Activated T-cell treated with anti-CD3 and anti-CD28 coated beads, Interleukin-2, amount 50 U/mL, for 72 hours (primary cell): Measurements from ENCODE around the gene VTCN1. TPM values are rescaled to one million over a fixed set of nuclear protein-coding genes. Genes with fewer than 3 reads are reported as not detected.

ENCODE experiments used
- ATAC-seq, 2 donors: fragments of 150-1000 bp; cut with Tn5 transposase; replicated peaks in 1 of 2; 2 replicates each; pipeline ENCODE4 v1.10.0; 2021; ENCODE audit warnings: moderate library complexity in 2 of 2, mild to moderate bottlenecking in 1 of 2
- DNase-seq, 2 donors: peaks; one replicate each; pipeline ENCODE4 v3.0.0; 2021 to 2022; ENCODE audit warnings: mixed read lengths in 1 of 2
- H3K27ac Mint-ChIP-seq: one replicate; pipeline ENCODE4 v1.8.0; 2022; ENCODE audit warnings: mild to moderate bottlenecking, moderate library complexity, mixed read lengths
- H3K27me3 Mint-ChIP-seq: one replicate; pipeline ENCODE4 v1.8.0; 2022; ENCODE audit warnings: low read depth, mixed read lengths
- H3K36me3 Mint-ChIP-seq, 2 donors: one replicate each; pipeline ENCODE4 v1.8.0; 2022; ENCODE audit warnings: mixed read lengths in 2 of 2, mild to moderate bottlenecking in 1 of 2; ENCODE audit not compliant: insufficient read depth in 2 of 2
- H3K4me1 Mint-ChIP-seq: one replicate; pipeline ENCODE4 v1.8.0; 2022; ENCODE audit warnings: low read depth, mixed read lengths
- H3K4me3 Mint-ChIP-seq, 2 donors: one replicate each; pipeline ENCODE4 v1.8.0; 2022; ENCODE audit warnings: mild to moderate bottlenecking in 2 of 2, mixed read lengths in 2 of 2, moderate library complexity in 2 of 2
- H3K9me3 Mint-ChIP-seq, 2 donors: one replicate each; pipeline ENCODE4 v1.8.0; 2022; ENCODE audit warnings: mixed read lengths in 2 of 2
- total RNA-seq, 2 donors: library from RNA; stranded (reverse); gene quantifications; one replicate each; pipeline ENCODE4 v1.2.3, GENCODE V29; 2022

VTCN1 gene
- total RNA-seq, 2 donors from 2014 or later = not detected

- DNase-seq (no peak), ATAC-seq (no peak)
- peaks cover 2 to 4% of the 10 kb centered on the region in 2 donors for H3K9me3 Mint-ChIP-seq
- peaks cover 9% of the 10 kb centered on the region for H3K27me3 Mint-ChIP-seq
- no peak overlapping the region for H3K4me3 Mint-ChIP-seq
- H3K36me3 Mint-ChIP-seq = no peaks in the 10 kb centered on the region
- H3K27ac Mint-ChIP-seq = no peak overlapping the region
- no peaks in the 10 kb centered on the region for H3K4me1 Mint-ChIP-seq
Measured at GRCh38 chr1:117231748-117232373, 21.1 kb upstream of the VTCN1 start.

GRCh38 chr1:117231312-117231711 is 20.6 kb upstream of the VTCN1 start:
- ATAC-seq = no peak
- H3K36me3 Mint-ChIP-seq = no peaks in the 10 kb centered on the region

GRCh38 chr1:117229217-117229616 is 18.5 kb upstream of the VTCN1 start:
- DNase-seq (no peak), ATAC-seq (no peak)
- Mint-ChIP-seq H3K27me3 (peaks cover 17% of the 10 kb centered on the region), H3K9me3 (peaks cover 1 to 2% of the 10 kb centered on the region in 2 donors), H3K36me3 (no peaks in the 10 kb centered on the region), H3K27ac (no peak overlapping the region), H3K4me1 (no peaks in the 10 kb centered on the region), H3K4me3 (no peak overlapping the region)

More at GRCh38 chr1:117231312-117231711, 20.6 kb upstream of the VTCN1 start:
- no peak overlapping the region for H3K27ac Mint-ChIP-seq
- peaks cover 12% of the 10 kb centered on the region for H3K27me3 Mint-ChIP-seq
- H3K4me3 Mint-ChIP-seq = no peak overlapping the region
- no peaks in the 10 kb centered on the region for H3K4me1 Mint-ChIP-seq
- H3K9me3 Mint-ChIP-seq = peaks cover 2 to 4% of the 10 kb centered on the region in 2 donors
- DNase-seq = no peak

- no peak overlapping the region for H3K4me3 Mint-ChIP-seq
- no peaks in the 10 kb centered on the region for H3K4me1 Mint-ChIP-seq
- no peak overlapping the region for H3K27ac Mint-ChIP-seq
- peaks cover 0 to 1% of the 10 kb centered on the region in 2 donors for H3K36me3 Mint-ChIP-seq
- H3K9me3 Mint-ChIP-seq = peaks cover under 1 to 2% of the 10 kb centered on the region in 2 donors
- peaks cover 17% of the 10 kb centered on the region for H3K27me3 Mint-ChIP-seq
- no peak for DNase-seq
- no peak for ATAC-seq
Measured at GRCh38 chr1:117225931-117226330, 15.2 kb upstream of the VTCN1 start.

- Mint-ChIP-seq H3K4me3 (no peak overlapping the region), H3K4me1 (no peaks in the 10 kb centered on the region), H3K27ac (no peak overlapping the region), H3K9me3 (peaks cover 7 to 11% of the 10 kb centered on the region in 2 donors), H3K27me3 (peaks cover 15% of the 10 kb centered on the region), H3K36me3 (peaks cover 3 to 4% of the 10 kb centered on the region in 2 donors)
- DNase-seq (no peak), ATAC-seq (no peak)
Measured at GRCh38 chr1:117216718-117217117, 6.0 kb upstream of the VTCN1 start.

GRCh38 chr1:117215733-117216462 is 5.2 kb upstream of the VTCN1 start:
- no peak for DNase-seq
- Mint-ChIP-seq H3K27me3 (peaks cover 15% of the 10 kb centered on the region), H3K36me3 (peaks cover 2 to 3% of the 10 kb centered on the region in 2 donors), H3K27ac (no peak overlapping the region), H3K9me3 (peaks cover 7 to 11% of the 10 kb centered on the region in 2 donors), H3K4me3 (no peak overlapping the region), H3K4me1 (no peaks in the 10 kb centered on the region)
- no peak for ATAC-seq

- DNase-seq = no peak
- Mint-ChIP-seq H3K27me3 (peaks cover 15% of the 10 kb centered on the region), H3K9me3 (peaks cover 7 to 8% of the 10 kb centered on the region in 2 donors), H3K4me1 (no peaks in the 10 kb centered on the region), H3K27ac (no peak overlapping the region), H3K36me3 (peaks cover 2 to 3% of the 10 kb centered on the region in 2 donors), H3K4me3 (no peak overlapping the region)
- no peak for ATAC-seq
Measured at GRCh38 chr1:117215019-117215418, 4.3 kb upstream of the VTCN1 start.

GRCh38 chr1:117213046-117213445 is 2.3 kb upstream of the VTCN1 start:
- no peak overlapping the region for H3K27ac Mint-ChIP-seq
- ATAC-seq (no peak), DNase-seq (no peak)
- no peak overlapping the region for H3K4me3 Mint-ChIP-seq
- H3K27me3 Mint-ChIP-seq = peaks cover 12% of the 10 kb centered on the region
- H3K4me1 Mint-ChIP-seq = no peaks in the 10 kb centered on the region
- peaks cover 2% of the 10 kb centered on the region in 2 donors for H3K9me3 Mint-ChIP-seq
- peaks cover 0 to 1% of the 10 kb centered on the region in 2 donors for H3K36me3 Mint-ChIP-seq

GRCh38 chr1:117210386-117210785 is 341 bp downstream of the VTCN1 start:
- Mint-ChIP-seq H3K9me3 (no peaks in the 10 kb centered on the region), H3K4me1 (no peaks in the 10 kb centered on the region), H3K27me3 (peaks cover 14% of the 10 kb centered on the region), H3K4me3 (no peak overlapping the region), H3K27ac (no peak overlapping the region), H3K36me3 (no peaks in the 10 kb centered on the region)
- ATAC-seq (no peak), DNase-seq (no peak)

GRCh38 chr1:117209094-117209493 is 1.6 kb downstream of the VTCN1 start:
- no peak overlapping the region for H3K4me3 Mint-ChIP-seq
- DNase-seq = no peak
- peaks cover 14% of the 10 kb centered on the region for H3K27me3 Mint-ChIP-seq
- no peaks in the 10 kb centered on the region for H3K36me3 Mint-ChIP-seq
- H3K9me3 Mint-ChIP-seq = no peaks in the 10 kb centered on the region
- ATAC-seq = no peak
- no peaks in the 10 kb centered on the region for H3K4me1 Mint-ChIP-seq
- no peak overlapping the region for H3K27ac Mint-ChIP-seq

GRCh38 chr1:117208580-117208979 is 2.1 kb downstream of the VTCN1 start:
- H3K27ac Mint-ChIP-seq = no peak overlapping the region
- H3K27me3 Mint-ChIP-seq = peaks cover 14% of the 10 kb centered on the region
- DNase-seq (no peak), ATAC-seq (no peak)
- H3K4me3 Mint-ChIP-seq = no peak overlapping the region
- no peaks in the 10 kb centered on the region for H3K4me1 Mint-ChIP-seq
- H3K9me3 Mint-ChIP-seq = no peaks in the 10 kb centered on the region
- no peaks in the 10 kb centered on the region for H3K36me3 Mint-ChIP-seq

- no peak overlapping the region for H3K27ac Mint-ChIP-seq
- no peaks in the 10 kb centered on the region for H3K4me1 Mint-ChIP-seq
- DNase-seq (no peak), ATAC-seq (no peak)
- no peaks in the 10 kb centered on the region for H3K36me3 Mint-ChIP-seq
- H3K4me3 Mint-ChIP-seq = no peak overlapping the region
- peaks cover 28% of the 10 kb centered on the region for H3K27me3 Mint-ChIP-seq
- no peaks in the 10 kb centered on the region for H3K9me3 Mint-ChIP-seq
Measured at GRCh38 chr1:117205368-117205767, 5.4 kb downstream of the VTCN1 start.

- no peaks in the 10 kb centered on the region for H3K36me3 Mint-ChIP-seq
- no peaks in the 10 kb centered on the region for H3K4me1 Mint-ChIP-seq
- H3K27me3 Mint-ChIP-seq = peaks cover 14% of the 10 kb centered on the region
- H3K4me3 Mint-ChIP-seq = no peak overlapping the region
- H3K27ac Mint-ChIP-seq = no peak overlapping the region
- ATAC-seq (no peak), DNase-seq (no peak)
- no peaks in the 10 kb centered on the region for H3K9me3 Mint-ChIP-seq
Measured at GRCh38 chr1:117201808-117202207, 8.9 kb downstream of the VTCN1 start.
